Heart left ventricle (tissue), 16 donors: ENCODE results near the gene NPPC. TPM values are rescaled to one million over a fixed set of nuclear protein-coding genes. Genes with fewer than 3 reads are reported as not detected.

ENCODE experiments used
- ATAC-seq, 4 donors: fragments of 200-7000 bp; cut with Tn5 transposase; one replicate each; pipeline ENCODE4 v1.9.1; 2020 to 2022; ENCODE audit warnings: moderate library complexity in 4 of 4, mild to moderate bottlenecking in 3 of 4, moderate number of reproducible peaks in 1 of 4
- DNase-seq, 5 donors: peaks; one replicate each; pipeline ENCODE4 v3.0.0-alpha.2; 2020
- H3K27ac ChIP-seq, 12 donors: fragments of 200-600 bp; sonication (generic) in 4 of 12; one replicate each; pipeline versions ENCODE4 v1.5.0 to v1.8.0; 2016 to 2022; ENCODE audit warnings: mild to moderate bottlenecking in 2 of 12
- H3K27me3 ChIP-seq, 9 donors: fragments of 200-600 bp; sonication (generic) in 2 of 9; one replicate each; pipeline versions ENCODE4 v1.5.1 to v1.8.0; 2016 to 2022; ENCODE audit warnings: mild to moderate bottlenecking in 3 of 9
- H3K36me3 ChIP-seq, 9 donors: fragments of 200-600 bp; sonication (generic) in 2 of 9; one replicate each; pipeline versions ENCODE4 v1.5.0 to v1.8.0; 2018 to 2022; ENCODE audit warnings: mild to moderate bottlenecking in 2 of 9
- H3K4me1 ChIP-seq, 12 donors: fragments of 200-600 bp; sonication (generic) in 4 of 12; one replicate each; pipeline versions ENCODE4 v1.5.0 to v1.8.0; 2016 to 2022; ENCODE audit warnings: mild to moderate bottlenecking in 3 of 12
- H3K4me3 ChIP-seq, 12 donors: fragments of 200-600 bp; sonication (generic) in 4 of 12; one replicate each; pipeline versions ENCODE4 v1.5.0 to v1.8.0; 2017 to 2022; ENCODE audit warnings: mild to moderate bottlenecking in 9 of 12, moderate library complexity in 4 of 12
- H3K9me3 ChIP-seq, 12 donors: fragments of 200-600 bp; sonication (generic) in 4 of 12; one replicate each; pipeline versions ENCODE4 v1.5.0 to v1.8.0; 2016 to 2022; ENCODE audit warnings: mild to moderate bottlenecking in 1 of 12
- CTCF ChIP-seq, 12 donors: fragments of 200-600 bp; sonication (generic) in 4 of 12; IDR thresholded peaks; one replicate each; pipeline versions ENCODE4 v1.5.0 to v1.8.0; 2018 to 2022; ENCODE audit warnings: antibody characterized with exemption in 12 of 12, mild to moderate bottlenecking in 5 of 12
- POLR2A ChIP-seq, 2 donors: fragments of 450-650 bp; IDR thresholded peaks; one replicate each; pipeline ENCODE4 v1.6.1; 2017; ENCODE audit warnings: antibody characterized with exemption in 2 of 2, mild to moderate bottlenecking in 2 of 2, moderate library complexity in 2 of 2
- WGBS, 4 donors: extraction: QIAGEN DNeasy Blood & Tissue Kit in 2 of 4; methylation state at CpG; one replicate each; pipeline versions ENCODE4 v1.1.5 to v1.1.7; 2013 to 2018; 5-methylcytosine and 5-hydroxymethylcytosine counted together
- intact Hi-C, 10 donors: fragments of 100-400 bp; cut with DNase I; formaldehyde crosslinking; loops; one replicate each; pipeline versions ENCODE4 v1.11.1 to v1.14.2; 2022
- polyA plus RNA-seq, 2 donors: library from polyadenylated mRNA; stranded (reverse); fragments of 200-250 nt; gene quantifications; one replicate each; pipeline ENCODE4 v1.2.3, GENCODE V29; 2013
- total RNA-seq, 9 donors: library from RNA; depleted of rRNA in 2 of 9; stranded (reverse); fragments of >200 nt in 2 of 9; fragmentation: NEBNext Ultra II Directional in 3 of 9; extraction: Animal tissue kit (Norgen Biotek cat#: 25700) in 3 of 9; gene quantifications; one replicate each; pipeline versions ENCODE4 v1.1.0 to v1.2.4, GENCODE V29; 2016 to 2023
- donor health status: ischemic (EF 13 %, LVEDD 7.1; RV severe dilation, severe dysfunction).
- donor health status: healthy with polysubstance abuse.
- donor health status: DM: no; HTN: yes; CAD: no.
- donor health status: DM: no; HTN: no; CAD: no.
- donor health status: ischemic (EF 25% LVEDD 6.9; RV normal size, moderate dysfunction).
- donor health status: ischemic (EF 25% LVEDD 5.7; RV mildly dilated, moderate dysfunction).
- donor health status: healthy.
- donor health status: DM: yes; HTN: yes; CAD: no.
- donor health status: ischemic (EF 35%, LVEDD 5.7; RV mildly dilated, moderate dysfunction).
- donor health status: nonischemic (EF 11% LVEDD 7.7; RV severe dilation, severe dysfunction).
- donor health status: DM: yes; HTN: yes; CAD: no.
- donor health status: PGD.
- donor health status: ischemic (EF 29% LVEDD 5.4; RV normal size, mild dysfunction).
- donor health status: nonischemic (EF 23%, LVEDD 6.1; RV moderate dilation, normal function).

NPPC gene
- total and polyA plus RNA-seq, 11 donors: 0.42 to 7.0 (median 1.7) TPM; not detected in 2

GRCh38 chr2:231925303-231926179, 655 bp downstream of the NPPC start:
- 1% methylated on average over 33 to 96 of the region's 96 CpGs for WGBS, 4 donors
- Histone ChIP-seq H3K27ac (peak overlapping the region in 1 of 12 donors; percentile 15), H3K36me3 (no peaks in the 10 kb centered on the region), H3K9me3 (no peaks in the 10 kb centered on the region), H3K4me3 (peak overlapping the region; percentile 26 to 59 (median 50)), H3K27me3 (peaks cover 9 to 79% (median 39%) of the 10 kb centered on the region in 9 donors), H3K4me1 (peaks cover 4 to 40% (median 20%) of the 10 kb centered on the region in 12 donors)
- TF ChIP-seq CTCF (IDR thresholded peaks at IDR 0.05) (peak; percentile 81 to 98 (median 91)), POLR2A (IDR thresholded peaks at IDR 0.05) (no peak)
- ATAC-seq (peak; percentile 75 to 90 (median 84)), DNase-seq (peak; percentile 82 to 91 (median 85))
- intact Hi-C loops: loop anchor here in 9 of 10 donors (1.0 to 5.0 kb wide), 7 partner anchors 213 to 517 kb away; no protein-coding TSS in a partner anchor

DNA sequence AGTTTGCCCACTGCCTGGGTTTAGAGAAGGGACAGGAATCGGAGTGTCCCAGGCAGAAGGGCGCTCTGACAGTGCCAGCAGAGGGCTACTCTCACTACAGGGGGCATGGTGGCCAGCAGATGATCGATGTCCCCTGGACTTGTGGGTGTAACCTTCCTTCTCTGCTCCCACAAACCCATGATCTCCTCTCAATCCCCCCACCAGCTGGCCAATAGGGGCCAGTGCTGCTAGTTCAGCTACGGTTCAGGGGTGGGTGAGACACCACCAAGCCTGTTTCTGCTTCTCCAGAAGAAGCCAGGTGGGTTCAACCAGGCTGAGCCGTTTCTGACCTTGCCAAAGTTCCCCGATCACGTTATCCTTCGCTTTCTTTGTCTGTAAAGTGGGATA, 1.3 kb downstream of the NPPC start:
- Histone ChIP-seq H3K4me1 (peaks cover 4 to 37% (median 20%) of the 10 kb centered on the region in 12 donors), H3K4me3 (peak overlapping the region in 11 of 12 donors; percentile 26 to 59 (median 50)), H3K27me3 (peaks cover 9 to 78% (median 39%) of the 10 kb centered on the region in 9 donors), H3K27ac (no peak overlapping the region), H3K9me3 (no peaks in the 10 kb centered on the region), H3K36me3 (no peaks in the 10 kb centered on the region)
- DNase-seq (peak in 1 of 5 donors; percentile 33), ATAC-seq (no peak)
- 37 to 46% (median 40%) methylated on average over 8 of the region's 8 CpGs for WGBS, 4 donors
- intact Hi-C loops: loop anchor here (1.0 to 5.0 kb wide), 9 partner anchors 214 to 517 kb away; no protein-coding TSS in a partner anchor
- TF ChIP-seq POLR2A (IDR thresholded peaks at IDR 0.05): no peak
- no peak for TF ChIP-seq CTCF (IDR thresholded peaks at IDR 0.05)

DNA sequence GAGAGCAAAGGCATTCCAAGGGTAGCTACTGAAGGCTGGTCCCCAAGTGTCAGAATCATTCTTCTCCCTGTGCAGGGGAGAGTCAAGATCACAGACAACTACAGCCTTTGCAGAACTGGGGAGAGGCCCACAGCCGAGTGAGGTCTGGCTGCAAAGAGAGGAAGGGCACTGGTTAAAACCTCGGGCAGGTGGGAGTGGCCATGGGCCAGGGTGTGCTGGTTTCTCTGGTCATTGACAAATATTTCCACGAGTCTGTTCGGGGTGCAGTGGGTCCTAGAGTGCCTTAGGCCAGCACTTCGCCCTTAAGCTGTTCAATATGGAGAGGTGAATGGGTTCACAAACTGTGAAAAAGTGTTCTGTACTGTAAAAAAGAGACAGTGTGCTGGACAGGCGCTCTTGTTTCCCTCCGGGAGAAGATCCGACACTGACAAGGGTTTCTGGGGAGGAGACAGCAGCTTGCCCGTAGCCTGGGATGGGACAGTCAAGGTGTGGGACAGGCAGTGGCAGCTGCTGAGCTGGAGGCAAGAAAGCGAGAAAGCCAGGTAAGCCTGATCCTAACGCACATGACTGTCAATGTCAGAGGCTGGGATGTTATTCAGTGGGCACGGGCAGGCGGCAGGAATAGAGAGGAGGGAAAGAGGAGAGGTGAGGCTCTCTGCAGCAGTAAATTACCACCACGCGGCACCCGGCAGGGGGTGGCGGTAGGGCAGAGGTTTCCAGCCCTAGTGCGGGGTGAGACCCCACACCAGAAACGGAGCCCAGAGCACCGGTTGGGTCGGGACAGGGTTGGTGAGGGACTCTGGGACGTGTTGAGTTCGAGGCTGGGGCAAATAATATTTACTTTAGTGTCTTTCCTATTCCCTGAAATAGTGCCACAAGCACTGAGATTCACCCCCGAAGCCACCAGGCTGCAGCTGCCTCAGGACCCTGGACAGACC, 2.0 kb downstream of the NPPC start:
- no peak overlapping the region for H3K27ac ChIP-seq
- TF ChIP-seq POLR2A (IDR thresholded peaks at IDR 0.05) (no peak), CTCF (IDR thresholded peaks at IDR 0.05) (no peak)
- DNase-seq: peak in 1 of 5 donors; percentile 58
- H3K4me1 ChIP-seq: peaks cover 4 to 32% (median 20%) of the 10 kb centered on the region in 12 donors
- intact Hi-C loops: loop anchor here in 8 of 10 donors (1.0 to 5.0 kb wide), 8 partner anchors 215 to 518 kb away; no protein-coding TSS in a partner anchor
- no peak for ATAC-seq
- H3K4me3 ChIP-seq: peak overlapping the region in 6 of 12 donors; percentile 47 to 58 (median 50)
- no peaks in the 10 kb centered on the region for H3K9me3 ChIP-seq
- peaks cover 9 to 75% (median 38%) of the 10 kb centered on the region in 9 donors for H3K27me3 ChIP-seq
- H3K36me3 ChIP-seq: no peaks in the 10 kb centered on the region
- WGBS, 4 donors: 75 to 80% (median 77%) methylated on average over 24 of the region's 24 CpGs
